GM21737 (cell line): Measurements from ENCODE around the gene ZNF366.

Experiments
- ATAC-seq: cut with Tn5 transposase; IDR thresholded peaks from one replicate; pipeline ENCODE4 v1.9.1; 2021; ENCODE audit warnings: mild to moderate bottlenecking, moderate library complexity; ENCODE audit not compliant: unreplicated experiment

The ZNF366 gene

GRCh38 chr5:72468606-72469005 is 38.6 kb downstream of the ZNF366 start:
- ATAC-seq = no peak

- ATAC-seq = no peak
These were observed 39.2 kb downstream of the ZNF366 start for GRCh38 chr5:72468024-72468423.

- ATAC-seq = no peak
These were observed 39.7 kb downstream of the ZNF366 start for GRCh38 chr5:72467461-72467860.

DNA sequence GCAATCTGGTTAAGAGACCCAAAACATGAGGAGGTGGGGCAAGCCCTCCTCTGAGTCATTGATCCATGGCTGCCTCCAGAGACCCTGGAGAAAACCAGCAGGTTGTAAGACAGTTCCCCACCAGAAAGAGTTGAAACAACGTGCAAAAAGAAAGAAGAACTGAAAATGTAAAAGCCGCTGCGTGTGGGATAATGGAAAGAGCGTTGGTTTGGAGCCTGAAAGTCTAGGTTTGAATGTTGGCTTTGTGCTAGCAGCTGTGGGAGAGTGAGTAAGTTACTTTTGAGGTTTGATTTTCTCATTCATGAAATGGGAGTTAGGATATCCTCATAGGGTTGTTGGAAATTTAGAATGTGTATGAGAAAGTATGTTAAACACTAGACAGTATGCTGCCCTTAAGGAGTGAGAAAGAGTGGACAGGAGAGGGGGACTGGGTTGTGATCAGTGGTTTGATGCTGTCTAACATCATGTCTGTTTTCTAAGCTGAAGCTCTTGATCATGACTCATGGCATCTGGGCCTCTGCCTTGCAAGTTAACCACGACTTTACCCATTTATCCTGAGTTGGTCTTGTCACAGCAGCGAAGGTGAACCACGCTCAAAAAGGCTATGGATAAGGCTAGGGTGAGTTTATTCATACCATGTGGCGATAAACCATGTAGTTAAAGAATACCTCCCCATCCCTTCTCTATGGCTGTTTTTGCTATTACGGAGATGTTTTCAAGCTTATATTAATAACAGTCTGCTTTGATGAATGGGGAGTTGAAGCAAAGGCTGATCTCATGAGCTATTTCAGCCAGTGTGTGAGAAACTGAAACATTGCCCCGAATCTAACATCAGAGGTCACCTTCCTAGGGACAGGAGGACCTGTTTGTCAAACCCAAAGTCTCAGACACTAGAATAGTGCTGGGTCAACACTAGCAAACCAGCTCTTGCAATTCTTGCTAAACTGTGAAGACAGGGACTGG is 41.3 kb downstream of the ZNF366 start:
- ATAC-seq = peak; percentile 63

DNA sequence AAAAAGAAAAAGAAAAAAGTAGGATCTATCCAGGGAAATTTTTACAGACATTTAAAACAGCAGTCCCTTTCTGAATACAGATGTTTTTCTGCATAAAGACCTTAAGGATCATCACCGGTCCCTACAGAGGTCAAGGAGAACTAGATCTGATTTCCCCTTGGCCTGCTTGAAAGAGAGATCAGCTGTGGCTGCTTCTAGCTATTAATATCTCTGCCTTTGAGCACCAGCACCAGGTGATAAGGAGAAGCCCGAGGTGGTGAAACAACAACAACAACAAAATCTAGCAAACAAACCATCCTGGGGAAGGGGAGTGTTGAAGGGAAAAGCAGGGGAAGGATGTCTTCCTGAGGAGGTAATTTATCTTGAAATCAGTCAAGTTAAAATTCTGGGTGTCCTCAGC is 42.1 kb downstream of the ZNF366 start:
- ATAC-seq = peak; percentile 28

- ATAC-seq = no peak
These were observed 43.1 kb downstream of the ZNF366 start for GRCh38 chr5:72464071-72464470.

- no peak for ATAC-seq
These were observed 43.7 kb downstream of the ZNF366 start for GRCh38 chr5:72463449-72464052.

DNA sequence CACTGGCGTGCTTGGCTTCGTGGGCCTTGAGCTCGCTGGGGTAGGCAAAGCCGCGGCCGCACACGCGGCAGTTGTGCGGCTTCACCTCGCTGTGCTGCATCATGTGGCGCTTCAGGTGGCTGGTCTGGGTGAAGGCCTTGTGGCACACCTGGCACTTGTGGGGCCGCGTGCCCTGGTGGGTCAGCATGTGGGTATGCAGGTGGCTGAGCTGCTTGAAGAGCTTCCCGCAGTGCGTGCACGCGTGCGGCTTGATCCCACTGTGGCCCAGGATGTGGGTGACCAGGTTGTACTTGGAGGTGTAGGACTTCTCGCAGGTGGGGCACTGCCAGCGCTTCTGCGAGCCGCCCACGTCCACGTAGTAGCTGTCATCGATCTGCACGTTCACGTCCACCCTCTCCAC is 46.8 kb downstream of the ZNF366 start:
- no peak for ATAC-seq

DNA sequence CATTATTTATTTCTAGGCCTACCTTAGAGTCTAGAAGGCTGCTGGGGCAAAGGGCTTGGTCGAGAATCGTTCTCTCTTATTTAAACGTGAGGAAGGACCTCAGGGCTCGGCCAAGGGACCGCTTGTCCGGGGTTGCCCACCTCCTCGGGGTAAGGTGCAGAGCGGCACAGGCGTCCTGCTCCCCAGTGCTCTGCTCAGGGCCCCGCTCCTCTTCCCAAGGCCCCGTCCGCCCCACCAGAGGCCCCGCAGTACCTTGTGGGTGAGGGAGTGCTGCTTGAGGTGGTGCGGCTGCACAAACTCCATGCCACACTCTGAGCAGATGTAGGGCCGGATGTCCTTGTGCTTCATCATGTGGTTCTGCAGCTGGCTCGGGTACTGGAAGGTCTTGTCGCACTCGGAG is 47.3 kb downstream of the ZNF366 start:
- no peak for ATAC-seq

GRCh38 chr5:72459089-72459661 is 48.0 kb downstream of the ZNF366 start:
- ATAC-seq = no peak

- no peak for ATAC-seq
These were observed 48.8 kb downstream of the ZNF366 start for GRCh38 chr5:72458407-72458806.

DNA sequence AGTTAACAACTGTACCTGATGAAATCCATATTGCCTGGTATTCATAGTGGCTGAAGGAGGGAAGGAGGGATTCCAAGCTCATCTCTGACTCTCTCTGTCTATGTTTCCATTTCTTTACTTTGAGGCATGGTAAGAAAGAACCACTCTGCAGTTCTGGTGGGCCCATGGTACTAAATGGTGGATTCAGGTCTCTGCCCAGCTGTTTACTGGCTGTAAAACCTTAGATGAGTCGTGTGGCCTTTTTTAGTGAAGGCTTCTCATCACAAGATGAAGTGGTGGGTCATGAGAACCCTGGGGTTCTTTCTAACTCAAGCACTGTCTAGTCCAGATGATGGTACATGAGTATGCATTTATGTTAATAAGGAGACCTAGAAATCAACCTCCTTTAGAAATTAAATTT is 49.7 kb downstream of the ZNF366 start:
- no peak for ATAC-seq

DNA sequence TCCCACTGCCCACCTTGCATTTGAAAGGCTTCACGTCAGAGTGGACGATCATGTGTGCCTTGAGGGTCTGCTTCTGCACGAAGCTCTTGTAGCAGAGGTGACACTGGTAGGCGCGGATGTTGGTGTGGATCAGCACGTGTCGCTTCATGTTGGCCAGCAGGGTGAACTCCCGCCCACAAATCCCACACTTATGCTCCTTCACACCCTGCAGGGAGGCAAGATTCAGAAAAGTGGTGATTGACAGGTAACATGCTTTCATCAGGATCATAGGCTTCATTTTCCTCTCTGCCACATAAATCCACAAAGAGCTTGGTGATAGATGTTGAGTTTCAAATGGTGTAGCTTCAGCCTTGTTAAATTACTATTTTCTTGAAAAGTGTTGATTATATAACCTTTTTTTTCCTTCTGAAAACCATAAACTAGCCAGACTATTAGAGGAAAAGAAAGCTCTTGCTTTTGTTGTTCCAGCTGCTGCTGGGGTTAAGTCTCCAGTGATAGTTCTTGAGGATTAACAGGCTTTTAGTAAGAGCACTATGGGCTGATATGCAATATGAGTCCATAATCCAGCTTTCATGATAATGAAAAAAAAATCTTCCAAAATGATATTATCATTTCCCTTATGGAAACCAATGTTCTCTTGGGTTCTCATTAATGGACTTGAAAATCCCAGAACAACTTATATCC is 50.7 kb downstream of the ZNF366 start:
- no peak for ATAC-seq

- no peak for ATAC-seq
These were observed 51.7 kb downstream of the ZNF366 start for GRCh38 chr5:72455476-72455875.

DNA sequence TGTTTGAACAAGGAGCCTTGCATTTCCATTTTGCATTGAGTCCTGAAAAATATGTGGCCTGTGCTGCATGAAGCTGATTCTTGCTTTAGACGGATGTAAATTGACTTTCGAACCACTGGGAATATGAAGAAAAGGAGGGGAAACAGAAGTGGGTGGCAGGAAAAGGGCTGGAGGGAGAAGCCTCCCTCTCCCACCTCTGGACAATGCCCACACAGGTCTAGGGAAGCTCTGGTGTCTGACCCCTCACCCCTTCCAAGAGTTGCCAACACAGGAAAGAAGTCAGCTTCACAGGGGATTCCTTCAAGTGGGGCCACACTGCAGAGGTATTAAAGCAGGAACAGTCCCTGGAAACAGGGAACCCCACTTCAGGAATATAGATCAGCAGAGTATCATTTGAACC is 52.2 kb downstream of the ZNF366 start:
- no peak for ATAC-seq

DNA sequence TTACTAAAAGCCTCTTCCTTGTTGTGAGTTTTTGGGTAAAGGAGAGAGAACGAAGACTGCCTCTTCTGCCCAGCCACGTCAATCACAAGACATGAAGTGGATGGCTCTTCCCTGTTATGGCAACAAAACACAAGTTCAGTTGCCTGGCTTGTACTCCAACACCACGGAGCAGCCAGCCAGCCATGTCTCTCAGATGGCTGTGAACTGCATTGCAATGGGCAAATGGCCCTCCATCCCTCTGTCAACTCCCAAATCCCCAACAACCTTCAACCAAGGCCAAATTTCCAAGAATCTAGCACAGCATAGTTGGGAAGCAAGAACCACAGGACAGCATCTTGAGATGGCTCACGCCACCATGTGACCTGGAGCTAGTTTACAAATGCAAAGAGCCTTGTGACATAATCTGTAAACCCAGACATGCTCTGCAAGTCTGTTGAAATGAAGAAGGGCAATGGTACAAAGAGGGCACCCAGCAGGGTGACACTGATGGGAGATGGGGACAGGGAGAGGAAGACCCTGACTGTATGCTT is 53.9 kb downstream of the ZNF366 start:
- ATAC-seq = no peak

GRCh38 chr5:72452515-72453245 is 54.5 kb downstream of the ZNF366 start:
- ATAC-seq = no peak

- peak; percentile 82 for ATAC-seq
These were observed 55.3 kb downstream of the ZNF366 start for GRCh38 chr5:72451741-72452505.

GRCh38 chr5:72448368-72448767 is 58.8 kb downstream of the ZNF366 start:
- ATAC-seq = no peak

DNA sequence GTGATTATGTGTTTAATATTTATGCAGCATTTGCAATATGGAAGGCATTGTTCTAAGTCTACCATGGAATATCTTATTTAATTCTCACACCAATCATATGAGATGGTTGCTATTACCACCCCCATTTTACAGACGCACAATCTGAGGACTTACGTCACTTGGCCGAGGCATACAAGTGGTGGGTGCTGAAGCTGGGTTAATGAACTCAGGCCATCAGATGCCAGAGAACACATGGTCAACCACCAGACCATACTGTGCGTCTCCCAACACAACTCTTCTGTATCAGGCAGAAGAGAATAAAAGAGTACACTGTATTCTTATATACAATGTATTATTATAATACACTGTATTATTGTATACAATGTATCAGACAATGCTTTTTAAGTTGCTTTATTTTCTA is 59.5 kb downstream of the ZNF366 start:
- no peak for ATAC-seq
